HUES6 (cell line): ENCODE data around the gene KRCC1.

Experiments
- H3K27ac ChIP-seq: 2 replicates; pipeline ENCODE4 v1.7.0; 2013; ENCODE audit warnings: low read depth, mild to moderate bottlenecking, low read length, inconsistent platforms
- H3K27me3 ChIP-seq: 2 replicates; pipeline ENCODE4 v1.6.1; 2013; ENCODE audit warnings: low read length; ENCODE audit not compliant: control insufficient read depth, insufficient read depth
- H3K36me3 ChIP-seq: 2 replicates; pipeline ENCODE4 v1.6.1; 2013; ENCODE audit warnings: low read length; ENCODE audit not compliant: control insufficient read depth, insufficient read depth
- H3K4me1 ChIP-seq: 2 replicates; pipeline ENCODE4 v1.6.1; 2013; ENCODE audit warnings: low read length; ENCODE audit not compliant: control insufficient read depth, insufficient read depth
- H3K4me3 ChIP-seq: 2 replicates; pipeline ENCODE4 v1.5.1; 2013; ENCODE audit warnings: low read depth, low read length
- H3K9ac ChIP-seq: one replicate; pipeline ENCODE4 v1.6.1; 2013; ENCODE audit warnings: mild to moderate bottlenecking, low read length
- H3K9me3 ChIP-seq: 2 replicates; pipeline ENCODE4 v1.6.1; 2013; ENCODE audit warnings: low read depth, low read length; ENCODE audit not compliant: control insufficient read depth, insufficient read depth

The KRCC1 gene

DNA sequence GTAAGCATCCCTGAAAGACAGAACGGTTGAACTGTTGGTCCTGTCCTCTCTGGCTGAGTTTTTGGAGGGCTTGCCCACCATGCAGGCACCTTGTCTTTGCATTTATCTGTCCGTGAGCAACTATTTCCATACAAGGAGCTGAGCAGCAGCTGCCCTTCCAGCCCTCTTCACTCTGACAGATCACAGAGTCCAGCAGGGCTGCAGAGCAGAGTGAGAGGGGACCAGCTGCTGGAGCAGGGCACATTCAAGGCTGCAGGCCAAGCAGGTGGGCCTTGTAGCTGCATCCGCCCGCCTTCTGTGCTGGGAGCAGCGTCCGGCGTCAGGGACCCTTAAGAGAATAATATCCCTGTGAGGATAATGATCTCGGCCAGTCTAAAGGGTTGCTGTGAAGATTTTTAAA lies 21.5 kb upstream of the KRCC1 start:
- H3K9me3 ChIP-seq, result peaks cover 5% of the 10 kb centered on the region; the same call in 1 of the 2 replicates
- H3K4me1 ChIP-seq, result peaks cover 4% of the 10 kb centered on the region
- H3K9ac ChIP-seq, result no peak overlapping the region
- H3K4me3 ChIP-seq, result no peak overlapping the region
- H3K27ac ChIP-seq, result no peak overlapping the region
- H3K27me3 ChIP-seq, result no peaks in the 10 kb centered on the region
- H3K36me3 ChIP-seq, result no peaks in the 10 kb centered on the region

- no peak overlapping the region for H3K27ac ChIP-seq
- H3K4me1 ChIP-seq, result peaks cover 5% of the 10 kb centered on the region; the same call in 1 of the 2 replicates
- H3K9ac ChIP-seq, result no peak overlapping the region
- no peaks in the 10 kb centered on the region for H3K36me3 ChIP-seq
- no peaks in the 10 kb centered on the region for H3K27me3 ChIP-seq
- H3K9me3 ChIP-seq, result peaks cover 5% of the 10 kb centered on the region; the same call in 1 of the 2 replicates
- no peak overlapping the region for H3K4me3 ChIP-seq
Observed at GRCh38 chr2:88074854-88075292, 19.3 kb upstream of the KRCC1 start.

GRCh38 chr2:88074150-88074549 lies 18.6 kb upstream of the KRCC1 start:
- Histone ChIP-seq H3K27ac (no peak overlapping the region), H3K27me3 (no peaks in the 10 kb centered on the region), H3K36me3 (no peaks in the 10 kb centered on the region), H3K9ac (no peak overlapping the region), H3K4me1 (peaks cover 7% of the 10 kb centered on the region; the same call in 1 of the 2 replicates), H3K4me3 (no peak overlapping the region), H3K9me3 (peaks cover 5% of the 10 kb centered on the region; the same call in 1 of the 2 replicates)

GRCh38 chr2:88071365-88071764 lies 15.8 kb upstream of the KRCC1 start:
- no peaks in the 10 kb centered on the region for H3K36me3 ChIP-seq
- peaks cover 5% of the 10 kb centered on the region; the same call in 1 of the 2 replicates for H3K9me3 ChIP-seq

DNA sequence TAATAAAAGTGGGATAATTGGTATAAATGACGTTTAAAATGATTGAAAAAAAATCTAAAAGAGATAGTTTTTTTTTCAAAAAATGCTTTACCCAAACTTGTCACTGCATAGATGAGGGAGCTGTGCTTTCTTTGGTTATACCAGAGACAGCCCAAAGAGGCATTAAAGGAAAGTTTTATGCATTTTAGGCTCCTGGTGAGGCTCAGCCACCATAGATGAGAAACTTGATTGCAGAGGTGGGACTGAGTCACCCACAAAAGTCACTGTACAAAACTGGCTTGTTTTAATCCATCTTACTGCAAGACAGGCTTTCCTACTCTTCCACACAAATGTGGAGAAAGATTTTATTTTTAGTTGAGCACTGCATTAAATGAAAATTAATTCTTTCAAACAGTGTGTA lies 14.5 kb upstream of the KRCC1 start:
- H3K27ac ChIP-seq, result no peak overlapping the region
- H3K36me3 ChIP-seq, result no peaks in the 10 kb centered on the region
- H3K4me1 ChIP-seq, result peaks cover 20% of the 10 kb centered on the region
- no peak overlapping the region for H3K4me3 ChIP-seq
- H3K9me3 ChIP-seq, result peaks cover 5% of the 10 kb centered on the region; the same call in 1 of the 2 replicates
- H3K9ac ChIP-seq, result no peak overlapping the region
- no peaks in the 10 kb centered on the region for H3K27me3 ChIP-seq

More at GRCh38 chr2:88071365-88071764, 15.8 kb upstream of the KRCC1 start:
- H3K9ac ChIP-seq, result no peak overlapping the region
- H3K27me3 ChIP-seq, result no peaks in the 10 kb centered on the region
- no peak overlapping the region for H3K27ac ChIP-seq
- H3K4me3 ChIP-seq, result no peak overlapping the region
- H3K4me1 ChIP-seq, result peaks cover 20% of the 10 kb centered on the region

- H3K27ac ChIP-seq, result no peak overlapping the region
- no peak overlapping the region for H3K9ac ChIP-seq
- H3K4me3 ChIP-seq, result no peak overlapping the region
- peaks cover 20% of the 10 kb centered on the region for H3K4me1 ChIP-seq
- peaks cover 4% of the 10 kb centered on the region; the same call in 1 of the 2 replicates for H3K9me3 ChIP-seq
- H3K27me3 ChIP-seq, result no peaks in the 10 kb centered on the region
- no peaks in the 10 kb centered on the region for H3K36me3 ChIP-seq
Observed at GRCh38 chr2:88069117-88069516, 13.5 kb upstream of the KRCC1 start.

- H3K9ac ChIP-seq, result no peak overlapping the region
- H3K27me3 ChIP-seq, result no peaks in the 10 kb centered on the region
- no peak overlapping the region for H3K4me3 ChIP-seq
- H3K4me1 ChIP-seq, result peaks cover 20% of the 10 kb centered on the region
- H3K9me3 ChIP-seq, result no peaks in the 10 kb centered on the region
- H3K36me3 ChIP-seq, result no peaks in the 10 kb centered on the region
- no peak overlapping the region for H3K27ac ChIP-seq
Observed at GRCh38 chr2:88068044-88068443, 12.5 kb upstream of the KRCC1 start.

DNA sequence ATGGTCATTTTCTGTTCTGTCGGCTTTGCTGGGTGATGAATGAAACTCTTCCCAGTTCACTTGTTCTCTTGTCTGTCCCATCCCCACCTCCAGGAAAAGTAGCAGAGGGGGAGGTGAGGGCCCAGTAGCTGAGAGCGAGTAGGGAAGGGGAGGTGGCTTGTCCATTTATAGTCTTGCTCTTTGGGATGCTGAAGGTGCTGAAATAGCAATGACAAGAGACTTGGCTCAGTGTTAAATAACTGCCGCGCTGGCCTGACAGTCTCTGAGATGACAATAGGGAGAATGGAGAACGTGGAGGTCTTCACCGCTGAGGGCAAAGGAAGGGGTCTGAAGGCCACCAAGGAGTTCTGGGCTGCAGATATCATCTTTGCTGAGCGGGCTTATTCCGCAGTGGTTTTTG lies 12.0 kb upstream of the KRCC1 start, which contains the start of gene SMYD1:
TSS of gene SMYD1 (plus strand) at position 228 of the 400 bp plus-strand sequence. CDS start at position 268, 40 bp downstream.
- H3K9ac ChIP-seq, result no peak within 1 kb of the TSS
- H3K4me1 ChIP-seq, result peaks cover 20% of the 10 kb centered on the region
- H3K9me3 ChIP-seq, result no peaks in the 10 kb centered on the region
- H3K4me3 ChIP-seq, result no peak within 1 kb of the TSS
- H3K36me3 ChIP-seq, result no peaks in the 10 kb centered on the region
- H3K27me3 ChIP-seq, result no peaks in the 10 kb centered on the region
- H3K27ac ChIP-seq, result no peak within 1 kb of the TSS

DNA sequence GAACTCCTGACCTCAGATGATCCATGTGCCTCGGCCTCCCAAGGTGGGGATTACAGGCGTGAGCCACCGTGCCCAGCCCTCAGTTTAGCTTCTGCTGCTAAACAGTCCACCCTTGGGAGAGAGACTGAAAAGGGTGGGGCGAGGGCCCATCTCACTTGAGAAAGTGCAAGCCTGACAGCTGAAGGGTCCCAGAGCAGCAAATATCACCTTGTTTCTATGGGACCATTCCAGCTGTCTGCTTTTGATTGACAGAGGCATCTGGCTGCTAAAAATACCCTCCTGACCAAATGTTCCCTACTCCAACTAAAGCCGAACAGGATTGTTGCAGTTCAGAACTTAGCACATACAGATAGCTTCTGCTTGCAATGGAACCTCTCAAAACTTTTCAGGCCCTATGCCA lies 11.6 kb upstream of the KRCC1 start:
- H3K27ac ChIP-seq, result no peak overlapping the region
- H3K27me3 ChIP-seq, result no peaks in the 10 kb centered on the region
- H3K4me1 ChIP-seq, result peaks cover 20% of the 10 kb centered on the region
- no peak overlapping the region for H3K9ac ChIP-seq
- no peaks in the 10 kb centered on the region for H3K9me3 ChIP-seq
- no peak overlapping the region for H3K4me3 ChIP-seq
- H3K36me3 ChIP-seq, result no peaks in the 10 kb centered on the region

DNA sequence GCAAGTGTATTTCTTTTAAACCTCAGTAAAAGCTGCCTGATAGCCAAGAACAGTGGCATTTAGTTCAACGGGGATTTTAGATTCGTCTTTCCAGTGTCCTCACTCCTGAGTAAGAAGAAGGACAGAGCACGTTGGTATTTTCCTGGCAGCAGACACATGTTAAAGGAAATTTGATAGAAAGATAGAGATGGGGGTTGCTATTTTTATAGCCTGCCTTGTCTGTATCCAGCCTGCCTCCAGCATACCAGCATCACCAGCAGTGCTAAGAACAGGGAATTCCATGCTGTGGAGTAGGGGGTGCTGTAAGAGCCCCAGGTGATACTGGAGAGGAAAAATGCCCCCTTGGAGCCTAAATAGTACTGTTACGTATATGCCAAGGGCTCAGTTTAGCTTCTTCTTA lies 11.0 kb upstream of the KRCC1 start:
- no peak overlapping the region for H3K4me3 ChIP-seq
- no peaks in the 10 kb centered on the region for H3K36me3 ChIP-seq
- no peaks in the 10 kb centered on the region for H3K9me3 ChIP-seq
- no peak overlapping the region for H3K27ac ChIP-seq
- H3K9ac ChIP-seq, result no peak overlapping the region
- no peaks in the 10 kb centered on the region for H3K27me3 ChIP-seq
- peaks cover 20% of the 10 kb centered on the region for H3K4me1 ChIP-seq

DNA sequence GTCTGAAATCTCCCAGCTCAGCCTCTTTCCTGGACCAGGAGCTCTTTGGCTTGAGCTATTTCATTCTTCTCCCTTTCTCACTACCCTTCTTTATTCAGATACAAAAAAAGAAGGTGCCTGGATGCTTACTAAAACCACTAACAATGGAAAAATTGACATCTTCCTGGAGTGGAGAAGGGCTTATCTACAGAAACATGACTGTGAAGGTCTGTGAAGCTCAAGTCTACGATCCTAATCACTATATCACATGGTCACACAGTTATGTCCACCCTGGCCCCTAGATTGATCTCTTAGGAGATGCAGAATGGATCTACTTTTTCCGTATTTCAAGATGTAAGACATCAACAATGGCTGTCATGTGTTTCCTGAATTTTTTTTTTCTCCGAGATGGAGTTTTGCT lies 5.7 kb upstream of the KRCC1 start:
- peaks cover 4% of the 10 kb centered on the region for H3K4me1 ChIP-seq

DNA sequence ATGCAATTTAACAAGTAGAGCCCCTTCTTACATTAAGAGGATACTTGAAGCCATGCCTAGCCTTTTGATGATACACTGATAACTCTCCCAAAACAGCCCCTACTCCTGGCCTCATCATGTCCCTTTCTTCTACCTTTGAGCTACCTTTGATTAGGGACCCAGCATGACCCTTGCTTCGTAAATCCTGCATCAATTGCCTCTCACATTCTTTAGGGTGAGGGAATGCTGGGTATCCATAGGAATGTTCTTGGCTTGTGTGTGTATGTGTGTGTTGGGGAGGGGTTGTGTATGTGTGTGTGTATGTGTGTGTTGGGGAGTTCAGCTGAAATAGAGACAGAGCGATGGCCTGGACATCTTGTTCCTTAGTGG lies 5.3 kb upstream of the KRCC1 start:
- Histone ChIP-seq H3K4me1 (peaks cover 8% of the 10 kb centered on the region), H3K27me3 (no peaks in the 10 kb centered on the region), H3K4me3 (no peak overlapping the region), H3K36me3 (no peaks in the 10 kb centered on the region), H3K9ac (no peak overlapping the region), H3K27ac (no peak overlapping the region), H3K9me3 (no peaks in the 10 kb centered on the region)

More for the DNA sequence above, 5.7 kb upstream of the KRCC1 start:
- no peak overlapping the region for H3K4me3 ChIP-seq
- no peak overlapping the region for H3K27ac ChIP-seq
- H3K9ac ChIP-seq, result no peak overlapping the region
- H3K36me3 ChIP-seq, result no peaks in the 10 kb centered on the region
- no peaks in the 10 kb centered on the region for H3K9me3 ChIP-seq
- H3K27me3 ChIP-seq, result no peaks in the 10 kb centered on the region
